WI38 (cell line): ENCODE data around the gene INTS1.
"Not testable (repeated sequence)": the region's sequence is repeated elsewhere in the genome, so short reads cannot be mapped to it uniquely, and the experiment has no call there.

Experiments
- H3K4me3 ChIP-seq: 2 replicates; pipeline ENCODE4 v1.5.1; 2011; ENCODE audit warnings: low read depth, mild to moderate bottlenecking, control low read depth, low read length
- TF ChIP-seq, protein P1 (sequence below): IDR thresholded peaks from 2 replicates; pipeline ENCODE4 v1.5.1; 2012; ENCODE audit warnings: low read depth, mild to moderate bottlenecking, control low read depth, low read length

Gene INTS1

DNA sequence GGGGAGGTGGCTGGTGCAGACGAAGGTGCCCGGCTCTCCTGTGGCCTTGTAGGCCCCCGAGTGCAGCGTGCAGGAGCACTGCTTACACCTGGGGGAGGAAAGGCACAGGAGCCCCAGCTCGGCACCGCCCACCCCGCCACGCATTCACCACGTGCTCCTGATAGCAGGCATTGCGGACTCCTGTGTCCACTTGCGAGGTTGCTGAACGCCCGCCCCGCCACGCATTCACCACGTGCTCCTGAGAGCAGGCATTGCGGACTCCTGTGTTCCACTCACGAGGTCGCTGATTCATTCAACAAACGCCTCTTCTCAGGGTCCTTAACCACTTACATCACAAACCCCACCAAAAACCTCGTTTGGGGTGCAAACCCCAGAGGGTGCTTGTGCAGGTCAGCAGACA is 58.8 kb downstream of the INTS1 start:
- H3K4me3 ChIP-seq = no peak overlapping the region
- TF ChIP-seq, protein P1, sequence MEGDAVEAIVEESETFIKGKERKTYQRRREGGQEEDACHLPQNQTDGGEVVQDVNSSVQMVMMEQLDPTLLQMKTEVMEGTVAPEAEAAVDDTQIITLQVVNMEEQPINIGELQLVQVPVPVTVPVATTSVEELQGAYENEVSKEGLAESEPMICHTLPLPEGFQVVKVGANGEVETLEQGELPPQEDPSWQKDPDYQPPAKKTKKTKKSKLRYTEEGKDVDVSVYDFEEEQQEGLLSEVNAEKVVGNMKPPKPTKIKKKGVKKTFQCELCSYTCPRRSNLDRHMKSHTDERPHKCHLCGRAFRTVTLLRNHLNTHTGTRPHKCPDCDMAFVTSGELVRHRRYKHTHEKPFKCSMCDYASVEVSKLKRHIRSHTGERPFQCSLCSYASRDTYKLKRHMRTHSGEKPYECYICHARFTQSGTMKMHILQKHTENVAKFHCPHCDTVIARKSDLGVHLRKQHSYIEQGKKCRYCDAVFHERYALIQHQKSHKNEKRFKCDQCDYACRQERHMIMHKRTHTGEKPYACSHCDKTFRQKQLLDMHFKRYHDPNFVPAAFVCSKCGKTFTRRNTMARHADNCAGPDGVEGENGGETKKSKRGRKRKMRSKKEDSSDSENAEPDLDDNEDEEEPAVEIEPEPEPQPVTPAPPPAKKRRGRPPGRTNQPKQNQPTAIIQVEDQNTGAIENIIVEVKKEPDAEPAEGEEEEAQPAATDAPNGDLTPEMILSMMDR = no peak

DNA sequence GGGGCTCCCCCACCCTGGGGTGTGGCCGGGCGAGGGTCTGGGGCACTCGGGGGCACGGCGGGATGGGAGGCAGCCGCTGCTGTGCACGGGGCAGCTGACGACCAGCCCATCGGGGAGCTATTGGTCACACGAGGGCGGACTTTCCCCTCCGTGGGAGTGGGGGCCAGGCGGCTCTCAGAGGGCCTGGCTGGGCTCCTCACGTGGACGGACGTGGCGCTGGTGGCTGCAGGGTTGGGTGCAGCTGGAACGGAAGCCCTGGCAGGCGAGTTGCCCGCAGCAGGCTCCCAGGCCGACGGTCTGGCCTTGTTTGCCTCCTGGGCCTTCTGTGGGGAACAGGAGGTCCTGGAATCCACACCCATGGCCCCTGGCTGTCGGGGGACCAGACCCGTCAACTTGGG is 59.3 kb downstream of the INTS1 start:
- H3K4me3 ChIP-seq = no peak overlapping the region
- TF ChIP-seq, protein P1 = no peak

DNA sequence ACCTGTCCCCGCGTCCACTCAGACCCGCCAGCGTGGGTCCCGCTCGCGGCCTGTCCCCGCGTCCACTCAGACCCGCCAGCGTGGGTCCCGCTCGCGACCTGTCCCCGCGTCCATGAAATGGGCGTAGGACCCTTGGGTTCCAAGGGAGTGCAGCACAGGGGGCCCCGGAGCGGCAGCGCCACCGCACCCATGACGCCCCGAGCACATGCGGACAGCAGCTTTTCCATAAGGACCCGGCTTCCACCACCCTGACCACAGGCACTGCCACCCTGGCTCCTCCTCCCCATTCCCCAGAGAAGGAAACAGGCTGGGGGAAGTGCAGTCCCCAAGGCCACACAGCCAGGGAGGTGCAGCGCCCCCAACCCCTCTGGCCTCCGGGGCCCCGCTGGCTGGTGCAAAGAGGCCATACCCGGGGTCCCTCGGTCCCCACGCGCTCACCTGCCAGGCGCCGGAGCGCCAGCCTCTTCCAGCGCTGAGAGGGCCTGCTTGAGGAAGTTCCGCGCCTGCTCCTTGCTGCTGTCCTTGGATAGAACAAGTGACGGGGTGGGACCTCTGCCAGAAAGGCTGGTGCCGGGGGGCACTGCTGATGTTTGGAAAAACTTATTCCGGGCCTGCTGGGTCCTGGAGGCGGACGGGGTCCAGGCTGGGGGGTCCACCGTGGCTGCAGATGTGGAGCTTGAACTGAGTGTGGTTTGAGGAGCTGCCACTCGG is 59.8 kb downstream of the INTS1 start:
- H3K4me3 ChIP-seq = no peak overlapping the region
- TF ChIP-seq, protein P1 = no peak

DNA sequence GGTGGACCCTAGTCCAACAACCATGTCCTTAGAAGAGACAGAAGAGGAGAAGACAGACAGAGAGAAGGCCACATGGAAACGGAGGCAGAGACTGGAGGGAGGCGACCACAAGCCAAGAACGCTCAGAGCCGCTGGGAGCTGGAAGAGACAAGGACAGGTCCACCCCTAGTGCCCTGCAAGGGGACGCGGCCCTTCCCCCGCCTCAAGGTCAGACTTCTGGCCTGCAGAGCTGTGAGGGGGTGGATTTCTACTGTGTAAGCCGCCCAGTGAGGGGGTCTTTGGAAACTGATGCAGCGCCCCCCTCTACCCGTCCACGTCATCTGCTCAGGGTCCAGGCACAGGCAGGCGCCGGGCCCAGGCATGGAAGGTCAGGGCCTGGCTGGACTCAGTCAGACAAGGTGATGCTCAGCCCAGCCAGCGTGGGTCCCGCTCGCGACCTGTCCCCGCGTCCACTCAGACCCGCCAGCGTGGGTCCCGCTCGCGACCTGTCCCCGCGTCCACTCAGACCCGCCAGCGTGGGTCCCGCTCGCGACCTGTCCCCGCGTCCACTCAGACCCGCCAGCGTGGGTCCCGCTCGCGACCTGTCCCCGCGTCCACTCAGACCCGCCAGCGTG is 60.5 kb downstream of the INTS1 start:
- not testable (repeated sequence) for H3K4me3 ChIP-seq

DNA sequence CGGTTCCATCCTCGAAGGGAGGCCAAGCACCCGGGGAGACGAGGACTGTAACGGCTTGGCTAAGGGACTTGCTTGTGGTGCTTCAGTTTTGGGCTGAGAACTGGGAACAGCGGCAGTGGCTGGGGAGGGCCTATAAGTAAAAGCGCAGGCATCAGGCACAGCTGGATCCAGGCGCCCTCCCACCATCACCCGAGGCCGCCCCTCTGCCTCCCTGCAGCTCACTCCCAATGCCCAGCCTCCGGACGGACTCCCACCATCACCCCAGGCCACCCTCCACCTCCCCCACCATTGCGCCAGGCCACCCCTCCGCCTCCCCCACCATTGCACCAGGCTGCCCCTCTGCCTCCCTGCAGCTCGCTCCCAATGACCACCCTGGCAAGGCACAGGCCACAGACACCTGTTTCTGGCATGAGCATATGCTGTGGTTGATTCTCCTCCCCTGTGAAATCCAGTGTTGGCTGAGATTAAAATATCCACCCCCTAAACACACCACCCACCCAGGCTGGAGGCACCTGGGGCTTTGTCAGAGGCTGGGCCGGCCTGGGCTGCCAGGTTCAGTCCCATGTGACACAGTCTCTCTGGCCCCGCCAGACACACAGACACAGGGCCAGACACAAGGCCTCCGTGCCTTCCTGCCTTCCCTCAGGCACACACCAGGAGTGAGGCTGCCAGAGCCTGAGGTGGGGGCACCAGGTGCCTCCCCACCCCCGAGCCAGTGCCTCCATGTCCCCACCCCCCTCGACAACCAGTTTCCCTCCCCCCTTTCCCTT is 61.6 kb downstream of the INTS1 start:
- H3K4me3 ChIP-seq = no peak overlapping the region
- TF ChIP-seq, protein P1 = no peak

DNA sequence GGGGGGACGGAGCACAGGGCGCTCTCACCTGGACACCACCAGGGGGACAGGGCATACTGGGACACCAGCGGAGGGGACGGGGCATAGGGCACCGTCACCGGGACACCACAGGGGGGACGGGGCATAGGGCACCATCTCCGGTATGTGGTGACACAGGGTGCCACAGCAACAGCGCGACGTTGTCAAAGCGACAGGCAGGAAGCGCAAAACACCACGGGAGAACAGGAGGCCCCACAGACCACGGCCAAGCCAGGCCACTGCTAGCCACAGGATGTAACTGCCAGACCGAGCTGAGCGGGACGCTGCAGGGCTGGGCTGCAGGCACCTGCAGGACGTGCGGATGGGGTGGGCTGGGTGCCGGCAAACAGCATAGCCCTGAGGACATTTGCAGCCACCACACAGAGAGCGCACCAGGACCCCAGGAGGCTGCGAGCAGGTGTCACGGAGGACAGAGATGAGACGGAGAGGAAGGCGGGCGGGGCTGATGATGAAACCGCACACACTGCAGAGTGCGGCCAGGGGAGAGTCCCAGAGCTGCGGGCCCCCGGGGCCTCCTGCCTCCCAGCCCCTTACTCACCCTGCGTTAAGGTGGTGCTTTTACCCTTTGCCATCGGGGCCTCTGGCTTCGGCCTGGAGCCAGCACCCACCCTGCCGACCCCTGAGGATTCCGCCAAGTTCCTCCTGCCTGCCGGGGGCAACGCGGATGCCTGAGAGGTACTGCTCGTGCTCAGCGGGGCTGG is 62.4 kb downstream of the INTS1 start:
- no peak overlapping the region for H3K4me3 ChIP-seq
- TF ChIP-seq, protein P1 = no peak

DNA sequence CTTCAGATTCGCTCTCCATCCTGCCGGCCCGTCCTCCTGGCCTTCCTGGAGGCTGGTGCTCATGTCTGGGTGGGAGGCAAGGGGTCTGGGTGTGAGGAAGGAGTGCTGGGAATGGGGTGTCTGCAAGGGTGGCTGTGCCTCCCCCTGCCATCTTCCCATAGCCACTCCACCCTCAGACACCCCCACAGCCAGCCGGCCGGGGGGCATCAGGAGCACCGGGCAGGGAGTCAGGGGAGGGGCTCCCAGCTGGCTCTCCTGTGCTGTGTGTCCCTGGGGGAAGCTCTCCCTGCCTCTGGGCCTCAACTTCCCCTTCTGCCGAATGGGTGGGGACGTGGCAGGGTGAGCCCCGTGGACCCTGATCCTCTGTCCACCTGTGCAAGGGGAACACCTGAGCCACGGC is 63.6 kb downstream of the INTS1 start:
- TF ChIP-seq, protein P1 = no peak
- no peak overlapping the region for H3K4me3 ChIP-seq
